GM23338 (cell line): Measurements from ENCODE around the gene FRY.

Experiments
- CREB1 ChIP-seq: fragments of 250-450 bp; sonication (Bioruptor Pico); IDR thresholded peaks from 2 replicates; pipeline ENCODE4 v1.5.0; 2020; ENCODE audit warnings: low read depth, mild to moderate bottlenecking, moderate library complexity
- EZH2 ChIP-seq: fragments of 200-600 bp; sonication (generic); IDR thresholded peaks from one replicate; pipeline ENCODE4 v1.8.0; 2017; ENCODE audit warnings: antibody characterized with exemption, mild to moderate bottlenecking, low read depth; ENCODE audit not compliant: unreplicated experiment
- EZH2phosphoT487 ChIP-seq: fragments of 200-600 bp; sonication (generic); IDR thresholded peaks from one replicate; pipeline ENCODE4 v1.8.1; 2018; ENCODE audit warnings: antibody characterized with exemption; ENCODE audit not compliant: unreplicated experiment
- JUNB ChIP-seq: IDR thresholded peaks from one replicate; pipeline ENCODE4 v1.6.1; 2016; ENCODE audit warnings: antibody characterized with exemption; ENCODE audit not compliant: unreplicated experiment
- NANOG ChIP-seq: IDR thresholded peaks from 2 replicates; pipeline ENCODE4 v1.6.1; 2016; ENCODE audit warnings: antibody characterized with exemption, borderline replicate concordance
- POLR2AphosphoS5 ChIP-seq: IDR thresholded peaks from 2 replicates; pipeline ENCODE4 v1.6.1; 2016; ENCODE audit warnings: antibody characterized with exemption, low read depth
- STAT1 ChIP-seq: IDR thresholded peaks from one replicate; pipeline ENCODE4 v1.6.1; 2016; ENCODE audit warnings: antibody characterized with exemption; ENCODE audit not compliant: unreplicated experiment
- ZNF331 ChIP-seq: fragments of 250-450 bp; sonication (Bioruptor Pico); IDR thresholded peaks from 2 replicates; pipeline ENCODE4 v1.5.0; 2020; ENCODE audit warnings: low read depth, mild to moderate bottlenecking, moderate library complexity
- TF ChIP-seq, protein P1 (sequence below), 2 experiments: fragments of 200-600 bp in 1 of 2; sonication (generic) in 1 of 2; conservative IDR thresholded peaks; 2 replicates each; pipeline versions ENCODE4 v1.5.1 to v1.6.1; 2016 to 2017; ENCODE audit warnings: antibody characterized with exemption in 2 of 2, low read depth in 2 of 2, mild to moderate bottlenecking in 2 of 2, moderate library complexity in 1 of 2
- TF ChIP-seq, protein P2 (sequence below): IDR thresholded peaks from one replicate; pipeline ENCODE4 v1.6.1; 2018; ENCODE audit warnings: antibody characterized with exemption; ENCODE audit not compliant: unreplicated experiment
- TF ChIP-seq, protein P3 (sequence below): fragments of 250-450 bp; sonication (Bioruptor Pico); IDR thresholded peaks from 2 replicates; pipeline ENCODE4 v1.5.0; 2020; ENCODE audit warnings: mild to moderate bottlenecking, moderate library complexity

DNA sequence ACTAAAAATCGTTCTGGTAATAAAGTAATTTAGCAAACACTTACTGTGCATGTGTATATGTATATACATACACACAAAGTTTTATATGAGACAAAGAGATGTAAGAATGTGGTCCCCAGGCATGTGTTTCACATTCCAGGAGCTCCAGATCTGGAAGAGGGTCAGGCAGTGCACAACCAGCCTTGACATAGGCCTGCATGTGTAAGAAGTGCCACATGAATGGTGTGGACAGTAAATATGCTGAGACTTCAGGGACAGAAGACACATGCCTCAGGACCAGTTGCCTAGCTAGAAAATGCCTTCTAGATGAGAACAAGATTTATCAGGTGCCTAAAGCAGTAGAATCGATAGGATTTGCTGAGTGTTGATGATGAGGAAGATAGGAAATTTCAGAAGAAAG is 76.4 kb downstream of the FRY start:
- TF ChIP-seq EZH2 (no peak), CREB1 (CRISPR knock-in tag) (no peak), POLR2AphosphoS5 (no peak), NANOG (no peak), EZH2phosphoT487 (no peak), JUNB (no peak), STAT1 (no peak), ZNF331 (no peak)
- TF ChIP-seq, protein P1, sequence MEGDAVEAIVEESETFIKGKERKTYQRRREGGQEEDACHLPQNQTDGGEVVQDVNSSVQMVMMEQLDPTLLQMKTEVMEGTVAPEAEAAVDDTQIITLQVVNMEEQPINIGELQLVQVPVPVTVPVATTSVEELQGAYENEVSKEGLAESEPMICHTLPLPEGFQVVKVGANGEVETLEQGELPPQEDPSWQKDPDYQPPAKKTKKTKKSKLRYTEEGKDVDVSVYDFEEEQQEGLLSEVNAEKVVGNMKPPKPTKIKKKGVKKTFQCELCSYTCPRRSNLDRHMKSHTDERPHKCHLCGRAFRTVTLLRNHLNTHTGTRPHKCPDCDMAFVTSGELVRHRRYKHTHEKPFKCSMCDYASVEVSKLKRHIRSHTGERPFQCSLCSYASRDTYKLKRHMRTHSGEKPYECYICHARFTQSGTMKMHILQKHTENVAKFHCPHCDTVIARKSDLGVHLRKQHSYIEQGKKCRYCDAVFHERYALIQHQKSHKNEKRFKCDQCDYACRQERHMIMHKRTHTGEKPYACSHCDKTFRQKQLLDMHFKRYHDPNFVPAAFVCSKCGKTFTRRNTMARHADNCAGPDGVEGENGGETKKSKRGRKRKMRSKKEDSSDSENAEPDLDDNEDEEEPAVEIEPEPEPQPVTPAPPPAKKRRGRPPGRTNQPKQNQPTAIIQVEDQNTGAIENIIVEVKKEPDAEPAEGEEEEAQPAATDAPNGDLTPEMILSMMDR (conservative IDR thresholded peaks at IDR 0.05; ENCODE audit: low read depth in 2 of 2) = no peak
- TF ChIP-seq, protein P2, sequence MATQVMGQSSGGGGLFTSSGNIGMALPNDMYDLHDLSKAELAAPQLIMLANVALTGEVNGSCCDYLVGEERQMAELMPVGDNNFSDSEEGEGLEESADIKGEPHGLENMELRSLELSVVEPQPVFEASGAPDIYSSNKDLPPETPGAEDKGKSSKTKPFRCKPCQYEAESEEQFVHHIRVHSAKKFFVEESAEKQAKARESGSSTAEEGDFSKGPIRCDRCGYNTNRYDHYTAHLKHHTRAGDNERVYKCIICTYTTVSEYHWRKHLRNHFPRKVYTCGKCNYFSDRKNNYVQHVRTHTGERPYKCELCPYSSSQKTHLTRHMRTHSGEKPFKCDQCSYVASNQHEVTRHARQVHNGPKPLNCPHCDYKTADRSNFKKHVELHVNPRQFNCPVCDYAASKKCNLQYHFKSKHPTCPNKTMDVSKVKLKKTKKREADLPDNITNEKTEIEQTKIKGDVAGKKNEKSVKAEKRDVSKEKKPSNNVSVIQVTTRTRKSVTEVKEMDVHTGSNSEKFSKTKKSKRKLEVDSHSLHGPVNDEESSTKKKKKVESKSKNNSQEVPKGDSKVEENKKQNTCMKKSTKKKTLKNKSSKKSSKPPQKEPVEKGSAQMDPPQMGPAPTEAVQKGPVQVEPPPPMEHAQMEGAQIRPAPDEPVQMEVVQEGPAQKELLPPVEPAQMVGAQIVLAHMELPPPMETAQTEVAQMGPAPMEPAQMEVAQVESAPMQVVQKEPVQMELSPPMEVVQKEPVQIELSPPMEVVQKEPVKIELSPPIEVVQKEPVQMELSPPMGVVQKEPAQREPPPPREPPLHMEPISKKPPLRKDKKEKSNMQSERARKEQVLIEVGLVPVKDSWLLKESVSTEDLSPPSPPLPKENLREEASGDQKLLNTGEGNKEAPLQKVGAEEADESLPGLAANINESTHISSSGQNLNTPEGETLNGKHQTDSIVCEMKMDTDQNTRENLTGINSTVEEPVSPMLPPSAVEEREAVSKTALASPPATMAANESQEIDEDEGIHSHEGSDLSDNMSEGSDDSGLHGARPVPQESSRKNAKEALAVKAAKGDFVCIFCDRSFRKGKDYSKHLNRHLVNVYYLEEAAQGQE = no peak
- TF ChIP-seq, protein P3, sequence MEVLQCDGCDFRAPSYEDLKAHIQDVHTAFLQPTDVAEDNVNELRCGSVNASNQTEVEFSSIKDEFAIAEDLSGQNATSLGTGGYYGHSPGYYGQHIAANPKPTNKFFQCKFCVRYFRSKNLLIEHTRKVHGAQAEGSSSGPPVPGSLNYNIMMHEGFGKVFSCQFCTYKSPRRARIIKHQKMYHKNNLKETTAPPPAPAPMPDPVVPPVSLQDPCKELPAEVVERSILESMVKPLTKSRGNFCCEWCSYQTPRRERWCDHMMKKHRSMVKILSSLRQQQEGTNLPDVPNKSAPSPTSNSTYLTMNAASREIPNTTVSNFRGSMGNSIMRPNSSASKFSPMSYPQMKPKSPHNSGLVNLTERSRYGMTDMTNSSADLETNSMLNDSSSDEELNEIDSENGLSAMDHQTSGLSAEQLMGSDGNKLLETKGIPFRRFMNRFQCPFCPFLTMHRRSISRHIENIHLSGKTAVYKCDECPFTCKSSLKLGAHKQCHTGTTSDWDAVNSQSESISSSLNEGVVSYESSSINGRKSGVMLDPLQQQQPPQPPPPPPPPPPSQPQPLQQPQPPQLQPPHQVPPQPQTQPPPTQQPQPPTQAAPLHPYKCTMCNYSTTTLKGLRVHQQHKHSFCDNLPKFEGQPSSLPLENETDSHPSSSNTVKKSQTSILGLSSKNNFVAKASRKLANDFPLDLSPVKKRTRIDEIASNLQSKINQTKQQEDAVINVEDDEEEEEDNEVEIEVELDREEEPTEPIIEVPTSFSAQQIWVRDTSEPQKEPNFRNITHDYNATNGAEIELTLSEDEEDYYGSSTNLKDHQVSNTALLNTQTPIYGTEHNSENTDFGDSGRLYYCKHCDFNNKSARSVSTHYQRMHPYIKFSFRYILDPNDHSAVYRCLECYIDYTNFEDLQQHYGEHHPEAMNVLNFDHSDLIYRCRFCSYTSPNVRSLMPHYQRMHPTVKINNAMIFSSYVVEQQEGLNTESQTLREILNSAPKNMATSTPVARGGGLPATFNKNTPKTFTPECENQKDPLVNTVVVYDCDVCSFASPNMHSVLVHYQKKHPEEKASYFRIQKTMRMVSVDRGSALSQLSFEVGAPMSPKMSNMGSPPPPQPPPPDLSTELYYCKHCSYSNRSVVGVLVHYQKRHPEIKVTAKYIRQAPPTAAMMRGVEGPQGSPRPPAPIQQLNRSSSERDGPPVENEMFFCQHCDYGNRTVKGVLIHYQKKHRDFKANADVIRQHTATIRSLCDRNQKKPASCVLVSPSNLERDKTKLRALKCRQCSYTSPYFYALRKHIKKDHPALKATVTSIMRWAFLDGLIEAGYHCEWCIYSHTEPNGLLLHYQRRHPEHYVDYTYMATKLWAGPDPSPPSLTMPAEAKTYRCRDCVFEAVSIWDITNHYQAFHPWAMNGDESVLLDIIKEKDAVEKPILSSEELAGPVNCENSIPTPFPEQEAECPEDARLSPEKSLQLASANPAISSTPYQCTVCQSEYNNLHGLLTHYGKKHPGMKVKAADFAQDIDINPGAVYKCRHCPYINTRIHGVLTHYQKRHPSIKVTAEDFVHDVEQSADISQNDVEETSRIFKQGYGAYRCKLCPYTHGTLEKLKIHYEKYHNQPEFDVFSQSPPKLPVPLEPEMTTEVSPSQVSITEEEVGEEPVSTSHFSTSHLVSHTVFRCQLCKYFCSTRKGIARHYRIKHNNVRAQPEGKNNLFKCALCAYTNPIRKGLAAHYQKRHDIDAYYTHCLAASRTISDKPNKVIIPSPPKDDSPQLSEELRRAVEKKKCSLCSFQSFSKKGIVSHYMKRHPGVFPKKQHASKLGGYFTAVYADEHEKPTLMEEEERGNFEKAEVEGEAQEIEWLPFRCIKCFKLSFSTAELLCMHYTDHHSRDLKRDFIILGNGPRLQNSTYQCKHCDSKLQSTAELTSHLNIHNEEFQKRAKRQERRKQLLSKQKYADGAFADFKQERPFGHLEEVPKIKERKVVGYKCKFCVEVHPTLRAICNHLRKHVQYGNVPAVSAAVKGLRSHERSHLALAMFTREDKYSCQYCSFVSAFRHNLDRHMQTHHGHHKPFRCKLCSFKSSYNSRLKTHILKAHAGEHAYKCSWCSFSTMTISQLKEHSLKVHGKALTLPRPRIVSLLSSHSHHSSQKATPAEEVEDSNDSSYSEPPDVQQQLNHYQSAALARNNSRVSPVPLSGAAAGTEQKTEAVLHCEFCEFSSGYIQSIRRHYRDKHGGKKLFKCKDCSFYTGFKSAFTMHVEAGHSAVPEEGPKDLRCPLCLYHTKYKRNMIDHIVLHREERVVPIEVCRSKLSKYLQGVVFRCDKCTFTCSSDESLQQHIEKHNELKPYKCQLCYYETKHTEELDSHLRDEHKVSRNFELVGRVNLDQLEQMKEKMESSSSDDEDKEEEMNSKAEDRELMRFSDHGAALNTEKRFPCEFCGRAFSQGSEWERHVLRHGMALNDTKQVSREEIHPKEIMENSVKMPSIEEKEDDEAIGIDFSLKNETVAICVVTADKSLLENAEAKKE = no peak
